PFSK-1 (cell line): Measurements from ENCODE around the gene FPR1.
A peak's percentile ranks its signal among the peaks of the same experiment; 100 is the strongest.

Experiments
- FOXP2 ChIP-seq: optimal IDR thresholded peaks from 2 replicates; pipeline ENCODE3; 2011; ENCODE audit warnings: borderline replicate concordance, control low read depth, inconsistent platforms; ENCODE audit not compliant: insufficient read depth; ENCODE audit errors: extremely low read length, extremely low read depth
- POLR2AphosphoS5 ChIP-seq: IDR thresholded peaks from 2 replicates; pipeline ENCODE4 v1.6.1; 2012; ENCODE audit warnings: low read depth, mild to moderate bottlenecking, control low read depth, low read length, moderate library complexity
- SIN3A ChIP-seq: IDR thresholded peaks from 2 replicates; pipeline ENCODE4 v1.6.1; 2012; ENCODE audit warnings: mild to moderate bottlenecking, low read length, moderate library complexity, borderline replicate concordance; ENCODE audit not compliant: insufficient read depth
- TAF1 ChIP-seq: IDR thresholded peaks from 2 replicates; pipeline ENCODE4 v1.6.1; 2012; ENCODE audit warnings: low read length, control low read depth, borderline replicate concordance; ENCODE audit not compliant: insufficient read depth
- TF ChIP-seq, protein P1 (sequence below), 2 experiments: IDR thresholded peaks; 2 replicates each; pipeline versions ENCODE4 v1.6.1 to v1.8.0; 2011 to 2012; ENCODE audit warnings: low read depth in 2 of 2, low read length in 2 of 2, control low read depth in 1 of 2, inconsistent platforms in 1 of 2, mild to moderate bottlenecking in 1 of 2, moderate library complexity in 1 of 2; ENCODE audit not compliant: insufficient read depth in 1 of 2

DNA sequence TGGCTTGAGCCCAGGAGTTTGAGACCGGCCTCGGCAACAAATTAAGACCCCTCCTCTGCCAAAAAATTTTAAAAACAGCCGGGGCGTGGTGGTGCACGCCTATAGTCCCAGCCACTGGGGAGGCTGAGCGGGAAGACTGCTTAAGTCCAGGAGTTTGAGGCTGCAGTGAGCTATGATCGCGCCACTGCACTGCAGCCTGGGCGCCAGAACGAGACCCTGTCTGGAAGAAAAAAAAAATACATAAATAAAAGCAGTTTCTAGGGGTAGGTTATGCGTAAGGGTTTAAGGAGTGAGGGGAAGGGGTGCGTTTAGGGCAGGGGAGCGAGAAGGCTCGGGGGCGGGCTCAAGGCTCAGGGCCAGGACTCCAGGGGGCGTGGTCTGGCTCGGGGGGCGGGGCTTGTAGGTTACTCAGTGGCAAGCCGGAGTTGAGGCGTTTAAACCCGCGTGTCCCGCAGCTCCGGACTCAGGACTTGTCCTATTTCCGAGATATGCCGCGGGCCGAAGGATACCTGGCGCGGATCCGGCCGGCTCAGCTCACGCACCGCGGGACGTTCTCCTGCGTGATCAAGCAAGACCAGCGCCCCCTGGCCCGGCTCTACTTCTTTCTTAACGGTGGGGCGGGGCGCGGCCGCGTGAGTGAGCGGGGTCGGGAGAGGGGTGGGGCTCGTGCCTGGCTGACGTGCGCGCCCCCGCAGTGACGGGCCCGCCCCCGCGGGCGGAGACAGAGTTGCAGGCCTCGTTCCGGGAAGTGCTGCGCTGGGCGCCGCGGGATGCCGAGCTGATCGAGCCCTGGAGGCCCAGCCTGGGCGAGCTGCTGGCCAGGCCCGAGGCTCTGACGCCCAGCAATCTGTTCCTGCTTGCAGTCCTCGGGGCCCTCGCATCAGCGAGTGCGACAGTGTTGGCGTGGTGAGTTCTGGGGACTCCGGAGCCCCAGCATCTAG lies 47.8 kb downstream of the FPR1 start:
- TF ChIP-seq TAF1 (peak; percentile 68; the same call in 1 of the 2 replicates), POLR2AphosphoS5 (peak; percentile 92), SIN3A (no peak), FOXP2 (peak; percentile 97)
- TF ChIP-seq, protein P1, sequence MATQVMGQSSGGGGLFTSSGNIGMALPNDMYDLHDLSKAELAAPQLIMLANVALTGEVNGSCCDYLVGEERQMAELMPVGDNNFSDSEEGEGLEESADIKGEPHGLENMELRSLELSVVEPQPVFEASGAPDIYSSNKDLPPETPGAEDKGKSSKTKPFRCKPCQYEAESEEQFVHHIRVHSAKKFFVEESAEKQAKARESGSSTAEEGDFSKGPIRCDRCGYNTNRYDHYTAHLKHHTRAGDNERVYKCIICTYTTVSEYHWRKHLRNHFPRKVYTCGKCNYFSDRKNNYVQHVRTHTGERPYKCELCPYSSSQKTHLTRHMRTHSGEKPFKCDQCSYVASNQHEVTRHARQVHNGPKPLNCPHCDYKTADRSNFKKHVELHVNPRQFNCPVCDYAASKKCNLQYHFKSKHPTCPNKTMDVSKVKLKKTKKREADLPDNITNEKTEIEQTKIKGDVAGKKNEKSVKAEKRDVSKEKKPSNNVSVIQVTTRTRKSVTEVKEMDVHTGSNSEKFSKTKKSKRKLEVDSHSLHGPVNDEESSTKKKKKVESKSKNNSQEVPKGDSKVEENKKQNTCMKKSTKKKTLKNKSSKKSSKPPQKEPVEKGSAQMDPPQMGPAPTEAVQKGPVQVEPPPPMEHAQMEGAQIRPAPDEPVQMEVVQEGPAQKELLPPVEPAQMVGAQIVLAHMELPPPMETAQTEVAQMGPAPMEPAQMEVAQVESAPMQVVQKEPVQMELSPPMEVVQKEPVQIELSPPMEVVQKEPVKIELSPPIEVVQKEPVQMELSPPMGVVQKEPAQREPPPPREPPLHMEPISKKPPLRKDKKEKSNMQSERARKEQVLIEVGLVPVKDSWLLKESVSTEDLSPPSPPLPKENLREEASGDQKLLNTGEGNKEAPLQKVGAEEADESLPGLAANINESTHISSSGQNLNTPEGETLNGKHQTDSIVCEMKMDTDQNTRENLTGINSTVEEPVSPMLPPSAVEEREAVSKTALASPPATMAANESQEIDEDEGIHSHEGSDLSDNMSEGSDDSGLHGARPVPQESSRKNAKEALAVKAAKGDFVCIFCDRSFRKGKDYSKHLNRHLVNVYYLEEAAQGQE (IDR thresholded peaks at IDR 0.05; ENCODE audit: insufficient read depth in 1 of 2, low read depth in 2 of 2, low read length in 2 of 2), result 0 out of 4 replicates have a peak, but pooled peaks have one; percentile 32 to 36
